ENCODE results near the gene KPNA6. TPM values are rescaled to one million over a fixed set of nuclear protein-coding genes. Genes with fewer than 3 reads are reported as not detected.
A peak's percentile ranks its signal among the peaks of the same experiment; 100 is the strongest.
"Not testable (repeated sequence)": the region's sequence is repeated elsewhere in the genome, so short reads cannot be mapped to it uniquely, and the experiment has no call there.

KPNA6 gene
- total RNA-seq, 2 experiments from 2014 or later, result 65.7 to 67.2 TPM

GRCh38 chr1:32147799-32148198 is 39.9 kb downstream of the KPNA6 start:
- POLR2A ChIA-PET, result not testable (repeated sequence)

DNA sequence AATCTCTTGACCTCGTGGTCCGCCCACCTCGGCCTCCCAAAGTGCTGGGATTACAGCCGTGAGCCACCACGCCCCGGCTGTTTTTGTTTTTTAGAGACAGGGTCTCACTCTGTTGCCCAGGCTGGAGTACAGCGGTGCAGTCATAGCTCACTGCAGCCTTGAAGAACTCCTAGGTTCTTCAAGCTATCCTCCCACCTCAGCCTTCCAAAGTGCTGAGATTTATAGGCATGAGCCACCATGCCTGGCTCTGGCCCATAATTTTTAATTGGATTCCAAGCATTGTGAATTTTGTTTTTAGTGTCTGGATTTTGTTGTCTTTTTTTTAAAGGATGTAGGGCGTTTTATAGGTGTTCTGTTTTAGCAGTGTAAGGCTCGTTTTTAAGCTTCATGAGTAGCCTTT is 43.0 kb downstream of the KPNA6 start:
- ChIA-PET CTCF (interaction anchor here (1.3 kb wide), 1 partner anchor 562 kb away, joined by 4 read pairs; no protein-coding TSS in a partner anchor), POLR2A (no interaction called here)
- Mint-ChIP-seq H3K36me3 (ENCODE audit: low read depth) (peaks cover 34% of the 10 kb centered on the region), H3K27me3 (ENCODE audit: low read depth) (no peaks in the 10 kb centered on the region), H3K4me3 (no peak overlapping the region), H3K4me1 (ENCODE audit: low read depth) (peaks cover 4% of the 10 kb centered on the region), H3K27ac (no peak overlapping the region), H3K9me3 (ENCODE audit: insufficient read depth) (peaks cover 5% of the 10 kb centered on the region)
- DNase-seq (no peak), ATAC-seq (no peak)

More at GRCh38 chr1:32147799-32148198, 39.9 kb downstream of the KPNA6 start:
- H3K27me3 Mint-ChIP-seq (ENCODE audit: low read depth); DNase-seq; CTCF ChIA-PET; ATAC-seq; H3K9me3 Mint-ChIP-seq (ENCODE audit: insufficient read depth); H3K27ac Mint-ChIP-seq; H3K4me3 Mint-ChIP-seq: not testable (repeated sequence)
- Mint-ChIP-seq H3K4me1 (ENCODE audit: low read depth) (peaks cover 13% of the 10 kb centered on the region), H3K36me3 (ENCODE audit: low read depth) (peaks cover 35% of the 10 kb centered on the region)

DNA sequence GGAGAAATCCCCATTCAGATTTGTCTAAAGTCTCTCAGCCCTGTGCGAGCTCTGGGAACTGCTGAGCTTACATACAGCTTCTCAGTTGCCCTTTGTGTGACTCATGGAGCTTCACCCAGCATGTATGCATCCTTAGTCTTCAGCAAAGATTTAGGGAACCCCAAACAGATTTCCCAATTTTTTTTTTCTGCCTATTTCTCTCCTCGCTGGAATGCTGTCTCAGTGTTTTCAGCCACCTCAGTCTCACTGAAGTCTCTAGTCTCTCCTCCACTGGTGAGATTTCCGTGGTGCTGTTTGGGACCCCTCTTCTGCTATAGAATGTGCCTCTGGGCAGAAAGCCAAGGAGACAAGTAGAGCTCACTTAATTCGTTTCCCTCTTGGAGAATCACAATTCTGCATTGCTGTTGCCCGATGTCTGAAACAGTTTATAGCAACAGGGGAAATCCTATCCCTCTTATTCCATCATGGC is 43.5 kb downstream of the KPNA6 start:
- Mint-ChIP-seq H3K27ac (no peak overlapping the region), H3K36me3 (ENCODE audit: low read depth) (peaks cover 35% of the 10 kb centered on the region), H3K9me3 (ENCODE audit: insufficient read depth) (peaks cover 5% of the 10 kb centered on the region), H3K27me3 (ENCODE audit: low read depth) (no peaks in the 10 kb centered on the region), H3K4me3 (no peak overlapping the region), H3K4me1 (ENCODE audit: low read depth) (peaks cover 2% of the 10 kb centered on the region)
- CTCF ChIA-PET, result no interaction called here
- no peak for DNase-seq
- POLR2A ChIA-PET, result interaction anchor here (0.7 kb wide), 1 partner anchor 17 kb away, joined by 3 read pairs; no protein-coding TSS in a partner anchor
- ATAC-seq, result no peak

GRCh38 chr1:32159189-32159588 is 51.3 kb downstream of the KPNA6 start:
- ATAC-seq (no peak), DNase-seq (no peak)
- Mint-ChIP-seq H3K4me3 (no peak overlapping the region), H3K36me3 (ENCODE audit: low read depth) (peaks cover 67% of the 10 kb centered on the region), H3K27ac (no peak overlapping the region), H3K9me3 (ENCODE audit: insufficient read depth) (no peaks in the 10 kb centered on the region), H3K27me3 (ENCODE audit: low read depth) (no peaks in the 10 kb centered on the region), H3K4me1 (ENCODE audit: low read depth) (no peaks in the 10 kb centered on the region)
- ChIA-PET CTCF (no interaction called here), POLR2A (interaction anchor here (0.7 kb wide), 1 partner anchor 463 kb away, joined by 3 read pairs; no protein-coding TSS in a partner anchor)

DNA sequence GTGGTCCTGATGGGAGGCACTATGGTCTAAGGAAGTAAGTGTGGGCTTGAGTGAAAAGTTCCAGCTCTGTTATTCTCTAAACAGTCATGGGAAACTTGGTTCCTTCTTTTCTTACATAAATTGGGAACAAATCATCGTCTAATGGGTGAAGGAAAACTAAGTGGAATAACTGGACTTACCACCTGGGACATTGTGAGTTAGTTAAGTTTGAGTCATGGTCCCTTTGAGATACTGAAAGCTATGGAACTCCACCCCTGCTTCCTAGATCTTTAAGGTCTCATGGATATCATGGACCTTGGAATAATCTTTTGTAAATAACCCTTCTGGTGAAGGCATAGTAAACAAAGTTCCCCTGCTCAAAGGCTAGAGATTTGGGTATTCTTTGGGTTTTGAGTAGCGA is 55.5 kb downstream of the KPNA6 start:
- POLR2A ChIA-PET, result no interaction called here
- H3K9me3 Mint-ChIP-seq (ENCODE audit: insufficient read depth), result no peaks in the 10 kb centered on the region
- H3K4me3 Mint-ChIP-seq, result no peak overlapping the region
- no peak overlapping the region for H3K27ac Mint-ChIP-seq
- CTCF ChIA-PET, result no interaction called here
- H3K36me3 Mint-ChIP-seq (ENCODE audit: low read depth), result peaks cover 56% of the 10 kb centered on the region
- H3K27me3 Mint-ChIP-seq (ENCODE audit: low read depth), result no peaks in the 10 kb centered on the region
- no peak for DNase-seq
- H3K4me1 Mint-ChIP-seq (ENCODE audit: low read depth), result no peaks in the 10 kb centered on the region
- no peak for ATAC-seq

DNA sequence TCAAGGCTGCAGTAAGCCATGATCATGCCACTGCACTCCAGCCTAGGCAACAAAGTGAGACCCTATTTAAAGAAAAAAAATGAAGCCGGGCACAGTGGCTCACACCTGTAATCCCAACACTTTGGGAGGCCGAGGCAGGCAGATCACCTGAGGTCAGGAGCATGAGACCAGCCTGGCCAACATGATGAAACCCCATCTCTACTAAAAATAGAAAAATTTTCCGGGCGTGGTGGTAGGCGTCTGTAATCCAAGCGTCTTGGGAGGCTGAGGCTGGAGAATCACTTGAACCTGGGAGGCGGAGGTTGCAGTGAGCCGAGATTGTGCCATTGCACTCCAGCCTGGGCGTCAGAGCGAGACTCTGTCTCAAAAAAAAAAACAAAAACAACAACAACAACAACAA is 57.8 kb downstream of the KPNA6 start:
- peaks cover 52% of the 10 kb centered on the region for H3K36me3 Mint-ChIP-seq (ENCODE audit: low read depth)
- DNase-seq; POLR2A ChIA-PET; H3K27me3 Mint-ChIP-seq (ENCODE audit: low read depth); H3K4me1 Mint-ChIP-seq (ENCODE audit: low read depth); H3K9me3 Mint-ChIP-seq (ENCODE audit: insufficient read depth); ATAC-seq; H3K4me3 Mint-ChIP-seq; H3K27ac Mint-ChIP-seq; CTCF ChIA-PET: not testable (repeated sequence)

DNA sequence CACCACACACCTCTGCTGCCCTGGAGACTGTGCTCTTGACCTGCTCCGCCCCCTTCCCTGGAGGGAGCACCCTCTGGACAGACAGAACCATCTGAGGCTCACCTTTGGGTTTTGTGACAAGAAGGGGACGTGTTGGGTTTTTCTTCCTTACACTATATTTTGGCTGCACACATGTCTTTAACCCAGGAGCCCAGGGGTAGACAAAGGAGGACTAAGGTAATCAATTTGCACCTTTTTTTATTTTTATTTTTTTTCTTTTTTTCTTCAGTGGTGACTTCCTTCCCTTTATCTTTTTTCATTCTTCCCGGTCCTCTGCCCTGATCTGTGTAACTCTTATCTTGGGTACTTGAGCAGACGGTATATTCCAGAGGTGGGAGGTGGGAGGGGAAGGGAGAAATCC is 63.1 kb downstream of the KPNA6 start:
- H3K4me1 Mint-ChIP-seq (ENCODE audit: low read depth), result peaks cover 18% of the 10 kb centered on the region
- H3K36me3 Mint-ChIP-seq (ENCODE audit: low read depth), result peaks cover 57% of the 10 kb centered on the region

DNA sequence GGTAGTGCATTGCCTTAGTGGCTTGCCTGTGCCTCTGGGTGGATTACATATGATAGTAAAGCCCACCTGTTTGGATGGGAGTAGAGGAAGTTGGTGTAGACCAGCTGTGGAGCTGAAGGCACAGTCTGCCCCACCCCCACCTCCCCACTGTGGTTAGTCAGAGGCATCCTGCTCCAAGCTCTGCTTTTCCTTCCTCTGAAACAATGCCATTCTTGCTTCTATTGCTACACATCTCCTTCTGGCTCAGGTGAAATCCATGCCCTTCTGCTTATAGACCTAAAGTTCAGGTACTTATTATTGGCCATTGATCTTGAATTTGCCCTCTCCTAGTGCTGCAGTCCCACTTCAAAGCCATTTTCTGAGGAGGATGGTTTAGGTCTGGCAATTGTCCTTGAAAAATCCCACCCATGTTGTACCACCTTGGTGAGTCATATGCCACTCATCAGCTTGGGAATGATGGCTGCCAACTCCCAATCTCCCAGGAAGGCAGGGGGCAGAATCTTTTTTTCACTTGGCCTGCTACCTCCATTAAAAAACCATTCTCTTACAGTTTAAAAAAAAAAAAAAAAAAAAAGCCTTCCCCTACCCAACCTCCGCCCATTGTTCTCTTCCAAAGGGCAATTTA is 64.9 kb downstream of the KPNA6 start:
- CTCF ChIA-PET, result interaction anchor here (0.6 kb wide), 2 partner anchors 118 to 199 kb away, joined by 3 read pairs; no protein-coding TSS in a partner anchor
- DNase-seq (no peak), ATAC-seq (no peak)
- H3K27ac Mint-ChIP-seq, result peak overlapping the region; percentile 74
- POLR2A ChIA-PET, result interaction anchor here (1.3 kb wide), 1 partner anchor 13 kb away, joined by 3 read pairs; no protein-coding TSS in a partner anchor
- H3K36me3 Mint-ChIP-seq (ENCODE audit: low read depth), result peaks cover 53% of the 10 kb centered on the region
- H3K4me3 Mint-ChIP-seq, result no peak overlapping the region
- no peaks in the 10 kb centered on the region for H3K9me3 Mint-ChIP-seq (ENCODE audit: insufficient read depth)
- peaks cover 18% of the 10 kb centered on the region for H3K4me1 Mint-ChIP-seq (ENCODE audit: low read depth)
- no peaks in the 10 kb centered on the region for H3K27me3 Mint-ChIP-seq (ENCODE audit: low read depth)

More for the DNA sequence above, 63.1 kb downstream of the KPNA6 start:
- no peaks in the 10 kb centered on the region for H3K27me3 Mint-ChIP-seq (ENCODE audit: low read depth)
- ATAC-seq, result no peak
- H3K9me3 Mint-ChIP-seq (ENCODE audit: insufficient read depth), result no peaks in the 10 kb centered on the region
- POLR2A ChIA-PET, result interaction anchor here (1.3 kb wide), 1 partner anchor 15 kb away, joined by 3 read pairs; no protein-coding TSS in a partner anchor
- CTCF ChIA-PET, result no interaction called here
- H3K27ac Mint-ChIP-seq, result no peak overlapping the region
- DNase-seq, result no peak
- no peak overlapping the region for H3K4me3 Mint-ChIP-seq

DNA sequence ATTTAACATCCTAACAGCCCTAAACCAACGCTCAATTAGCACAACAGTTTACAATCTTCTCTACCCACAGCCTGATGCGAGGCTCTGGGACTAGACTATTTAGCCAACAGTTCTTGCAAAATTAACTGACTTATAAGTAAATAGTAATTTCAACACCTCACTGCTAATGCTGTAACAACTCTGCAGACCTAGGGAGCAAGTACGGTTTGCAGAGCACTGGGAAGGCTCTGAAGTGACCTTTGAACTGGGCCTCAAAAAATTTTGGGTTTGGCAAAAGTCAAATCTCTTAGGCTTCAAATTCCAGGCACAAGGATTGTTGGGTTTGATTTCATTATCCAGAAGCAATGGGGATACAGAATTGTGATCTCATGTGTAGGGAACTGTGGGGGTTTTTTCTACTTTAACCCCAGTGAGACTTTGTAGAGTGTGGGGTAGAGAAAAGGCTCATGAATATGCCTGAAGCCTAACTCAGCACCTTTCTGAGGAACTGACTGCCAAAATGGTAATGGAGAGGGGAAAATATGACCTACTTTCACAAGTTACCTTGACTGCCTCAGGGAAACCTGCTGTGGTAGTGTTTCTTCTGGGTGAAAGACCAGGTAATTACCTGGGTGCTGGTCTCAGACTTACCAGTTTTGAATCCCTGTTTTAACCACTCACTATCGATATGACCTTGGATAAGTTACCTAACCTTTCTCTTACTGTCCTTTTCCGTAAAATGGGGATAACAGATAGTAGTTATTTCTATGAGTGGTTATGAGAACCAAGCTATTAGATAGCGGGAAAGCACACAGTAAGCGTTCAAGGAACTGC is 70.7 kb downstream of the KPNA6 start:
- Mint-ChIP-seq H3K27ac (peak overlapping the region; percentile 99), H3K9me3 (ENCODE audit: insufficient read depth) (no peaks in the 10 kb centered on the region), H3K4me1 (ENCODE audit: low read depth) (peaks cover 36% of the 10 kb centered on the region), H3K27me3 (ENCODE audit: low read depth) (no peaks in the 10 kb centered on the region), H3K36me3 (ENCODE audit: low read depth) (peaks cover 43% of the 10 kb centered on the region), H3K4me3 (peak overlapping the region; percentile 95)
- ChIA-PET CTCF (interaction anchor here (0.6 to 2.4 kb wide), 6 partner anchors 22 to 216 kb away, joined by 3 to 11 read pairs (median 6); partner anchors contain the start of genes BSDC1, CCDC28B, KPNA6 and TMEM39B), POLR2A (interaction anchor here (0.7 to 2.5 kb wide), 10 partner anchors 9 to 216 kb away, joined by 3 to 20 read pairs (median 5); partner anchors contain the start of genes BSDC1, CCDC28B, FAM167B and KPNA6)
- no peak for ATAC-seq
- no peak for DNase-seq

DNA sequence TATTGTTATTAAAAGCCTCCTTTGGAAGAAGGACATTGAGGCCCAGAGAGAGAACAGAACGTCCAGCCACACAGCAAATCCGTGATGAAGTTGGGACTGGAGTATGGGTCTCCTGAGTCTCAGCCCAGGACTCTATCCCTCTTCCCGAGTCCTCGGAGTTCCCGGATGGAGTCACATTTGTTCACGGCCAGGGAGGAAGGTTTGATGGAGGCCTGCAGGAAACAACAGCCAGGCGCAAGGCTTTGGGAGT is 71.3 kb downstream of the KPNA6 start:
- ATAC-seq (no peak), DNase-seq (no peak)
- peak overlapping the region; percentile 95 for H3K4me3 Mint-ChIP-seq
- no peaks in the 10 kb centered on the region for H3K27me3 Mint-ChIP-seq (ENCODE audit: low read depth)
- ChIA-PET POLR2A (interaction anchor here (0.6 to 2.5 kb wide), 11 partner anchors 9 to 215 kb away, joined by 3 to 20 read pairs (median 4); partner anchors contain the start of genes BSDC1, CCDC28B, FAM167B and KPNA6), CTCF (interaction anchor here (0.6 to 2.4 kb wide), 6 partner anchors 21 to 215 kb away, joined by 3 to 11 read pairs (median 6); partner anchors contain the start of genes BSDC1, CCDC28B, KPNA6 and TMEM39B)
- H3K9me3 Mint-ChIP-seq (ENCODE audit: insufficient read depth), result no peaks in the 10 kb centered on the region
- peaks cover 40% of the 10 kb centered on the region for H3K4me1 Mint-ChIP-seq (ENCODE audit: low read depth)
- H3K27ac Mint-ChIP-seq, result peak overlapping the region; percentile 99
- peaks cover 47% of the 10 kb centered on the region for H3K36me3 Mint-ChIP-seq (ENCODE audit: low read depth)

GRCh38 chr1:32179443-32180185 is 71.8 kb downstream of the KPNA6 start, which contains the start of gene TXLNA:
TXLNA (plus strand) TSS chr1:32179675; CDS start chr1:32180346, 671 bp downstream.
- Mint-ChIP-seq H3K27ac (peak within 1 kb of the TSS; percentile 99), H3K4me1 (ENCODE audit: low read depth) (peaks cover 45% of the 10 kb centered on the region), H3K36me3 (ENCODE audit: low read depth) (peaks cover 48% of the 10 kb centered on the region), H3K4me3 (peak within 1 kb of the TSS; percentile 95), H3K9me3 (ENCODE audit: insufficient read depth) (no peaks in the 10 kb centered on the region), H3K27me3 (ENCODE audit: low read depth) (no peaks in the 10 kb centered on the region)
- ChIA-PET CTCF (interaction anchor here (0.6 to 2.4 kb wide), 7 partner anchors 21 to 215 kb away, joined by 3 to 11 read pairs (median 6); partner anchors contain the start of genes BSDC1, CCDC28B, HDAC1 and KPNA6), POLR2A (interaction anchor here (0.5 to 2.5 kb wide), 17 partner anchors 10 to 215 kb away, joined by 3 to 20 read pairs (median 4); partner anchors contain the start of genes BSDC1, CCDC28B, FAM167B and IQCC)
- DNase-seq, result peak; percentile 93
- peak; percentile 91 for ATAC-seq
